Stomach (tissue), 9 donors: ENCODE data around the gene TK2. TPM values are rescaled to one million over a fixed set of nuclear protein-coding genes. Genes with fewer than 3 reads are reported as not detected.

Experiments used
- DNase-seq, 2 donors: peaks; one replicate each; pipeline versions ENCODE4 v3.0.0 to v3.0.0-alpha.2; 2013 to 2019
- H3K27ac ChIP-seq, 5 donors: fragments of 200-600 bp in 4 of 5; sonication (generic) in 4 of 5; one replicate each; pipeline ENCODE4 v1.5.1; 2013 to 2019; ENCODE audit warnings: mild to moderate bottlenecking in 1 of 5, moderate library complexity in 1 of 5
- H3K27me3 ChIP-seq, 3 donors: fragments of 200-600 bp; sonication (generic); one replicate each; pipeline ENCODE4 v1.5.1; 2017 to 2019; ENCODE audit warnings: mixed run types in 1 of 3
- H3K36me3 ChIP-seq, 4 donors: fragments of 200-600 bp; sonication (generic); 1 replicate in 3 of 4; 2 replicates in 1 of 4; pipeline ENCODE4 v1.5.1; 2016 to 2019
- H3K4me1 ChIP-seq, 4 donors: fragments of 200-600 bp; sonication (generic); one replicate each; pipeline ENCODE4 v1.5.1; 2016 to 2019
- H3K4me3 ChIP-seq, 4 donors: fragments of 200-600 bp; sonication (generic) in 3 of 4; one replicate each; pipeline ENCODE4 v1.5.1; 2016 to 2019; ENCODE audit warnings: mild to moderate bottlenecking in 1 of 4
- H3K9me3 ChIP-seq, 4 donors: fragments of 200-600 bp; sonication (generic); one replicate each; pipeline ENCODE4 v1.5.1; 2016 to 2019
- EP300 ChIP-seq: sonication (generic); formaldehyde crosslinking; IDR thresholded peaks from one replicate; pipeline ENCODE4 v1.6.1; 2017; ENCODE audit warnings: antibody characterized with exemption
- POLR2A ChIP-seq, 4 donors: fragments of 450-650 bp; IDR thresholded peaks; one replicate each; pipeline ENCODE4 v1.6.1; 2016; ENCODE audit warnings: antibody characterized with exemption in 4 of 4, control low read depth in 2 of 4, mild to moderate bottlenecking in 1 of 4, moderate library complexity in 1 of 4
- POLR2AphosphoS5 ChIP-seq, 3 donors: sonication (generic); formaldehyde crosslinking; IDR thresholded peaks; one replicate each; pipeline ENCODE4 v1.6.1; 2016; ENCODE audit warnings: antibody characterized with exemption in 3 of 3
- WGBS, 5 donors: extraction: QIAGEN DNeasy Blood & Tissue Kit in 3 of 5; methylation state at CpG; one replicate each; pipeline versions ENCODE4 v1.1.5 to v1.1.7; 2013 to 2018; 5-methylcytosine and 5-hydroxymethylcytosine counted together
- intact Hi-C: fragments of 100-400 bp; cut with DNase I; formaldehyde crosslinking; loops from one replicate; pipeline ENCODE4 v1.15.1; 2023; ENCODE audit warnings: low total_unique reads
- polyA plus RNA-seq, 3 donors: library from polyadenylated mRNA; stranded (reverse); fragments of 200-250 nt; gene quantifications; one replicate each; pipeline ENCODE4 v1.2.3, GENCODE V29; 2013
- total RNA-seq, 5 donors: library from RNA; depleted of rRNA; stranded (reverse); fragments of >200 nt; gene quantifications; one replicate each; pipeline versions ENCODE4 v1.1.0 to v1.2.3, GENCODE V29; 2014 to 2016
- TF ChIP-seq, protein P1 (sequence below), 7 experiments: fragments of 450-650 bp in 4 of 7; fragments of 200-600 bp in 3 of 7; sonication (generic) in 3 of 7; IDR thresholded peaks; one replicate each; pipeline ENCODE4 v1.5.1; 2016 to 2019; ENCODE audit warnings: antibody characterized with exemption in 7 of 7, control low read depth in 2 of 7, mild to moderate bottlenecking in 1 of 7
- donor health status: healthy with polysubstance abuse.
- donor health status: Bipolar disorder and iron deficiency.
- donor health status: healthy.

TK2 gene
- total and polyA plus RNA-seq, 8 donors, result 9.8 to 25.0 (median 14.9) TPM

DNA sequence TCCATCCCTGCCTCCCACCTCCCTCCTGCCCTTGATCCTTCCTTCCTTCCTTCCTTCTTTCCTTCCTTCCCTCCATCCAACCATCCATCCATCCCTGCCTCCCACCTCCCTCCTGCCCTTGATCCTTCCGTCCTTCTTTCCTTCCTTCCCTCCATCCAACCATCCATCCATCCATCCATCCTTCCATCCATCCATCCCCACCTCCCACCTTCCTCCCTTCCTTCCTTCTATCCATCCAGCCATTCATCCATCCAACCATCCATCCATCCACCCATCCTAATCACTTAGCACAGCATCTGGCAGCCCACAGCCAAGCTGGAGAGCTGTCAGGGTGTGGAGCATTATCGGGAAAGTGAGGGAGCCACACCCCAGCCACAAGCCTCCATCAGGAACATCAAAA lies 54.5 kb downstream of the TK2 start:
- DNase-seq, result no peak
- Histone ChIP-seq H3K27me3 (no peaks in the 10 kb centered on the region), H3K4me3 (no peak overlapping the region), H3K36me3 (peaks cover 0 to 7% (median 3%) of the 10 kb centered on the region in 4 donors), H3K4me1 (peaks cover 0 to 10% (median 4%) of the 10 kb centered on the region in 4 donors), H3K27ac (no peak overlapping the region), H3K9me3 (no peaks in the 10 kb centered on the region)
- intact Hi-C loops, result no loop called here
- no peak for TF ChIP-seq POLR2A (IDR thresholded peaks at IDR 0.05)
- TF ChIP-seq POLR2AphosphoS5 (IDR thresholded peaks at IDR 0.05), result no peak
- TF ChIP-seq EP300, result no peak
- TF ChIP-seq, protein P1, sequence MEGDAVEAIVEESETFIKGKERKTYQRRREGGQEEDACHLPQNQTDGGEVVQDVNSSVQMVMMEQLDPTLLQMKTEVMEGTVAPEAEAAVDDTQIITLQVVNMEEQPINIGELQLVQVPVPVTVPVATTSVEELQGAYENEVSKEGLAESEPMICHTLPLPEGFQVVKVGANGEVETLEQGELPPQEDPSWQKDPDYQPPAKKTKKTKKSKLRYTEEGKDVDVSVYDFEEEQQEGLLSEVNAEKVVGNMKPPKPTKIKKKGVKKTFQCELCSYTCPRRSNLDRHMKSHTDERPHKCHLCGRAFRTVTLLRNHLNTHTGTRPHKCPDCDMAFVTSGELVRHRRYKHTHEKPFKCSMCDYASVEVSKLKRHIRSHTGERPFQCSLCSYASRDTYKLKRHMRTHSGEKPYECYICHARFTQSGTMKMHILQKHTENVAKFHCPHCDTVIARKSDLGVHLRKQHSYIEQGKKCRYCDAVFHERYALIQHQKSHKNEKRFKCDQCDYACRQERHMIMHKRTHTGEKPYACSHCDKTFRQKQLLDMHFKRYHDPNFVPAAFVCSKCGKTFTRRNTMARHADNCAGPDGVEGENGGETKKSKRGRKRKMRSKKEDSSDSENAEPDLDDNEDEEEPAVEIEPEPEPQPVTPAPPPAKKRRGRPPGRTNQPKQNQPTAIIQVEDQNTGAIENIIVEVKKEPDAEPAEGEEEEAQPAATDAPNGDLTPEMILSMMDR (IDR thresholded peaks at IDR 0.05), result no peak
- WGBS, 5 donors, result 89 to 98% (median 96%) methylated on average over 2 of the region's 2 CpGs

GRCh38 chr16:66494916-66495315 lies 55.0 kb downstream of the TK2 start:
- no peak for TF ChIP-seq EP300
- TF ChIP-seq POLR2A (IDR thresholded peaks at IDR 0.05), result no peak
- TF ChIP-seq, protein P1 (IDR thresholded peaks at IDR 0.05), result no peak
- TF ChIP-seq POLR2AphosphoS5 (IDR thresholded peaks at IDR 0.05), result no peak
- no peak overlapping the region for H3K4me3 ChIP-seq
- DNase-seq, result peak in 1 of 2 donors; percentile 8
- peaks cover 0 to 10% (median 4%) of the 10 kb centered on the region in 4 donors for H3K4me1 ChIP-seq
- WGBS, 5 donors, result 93 to 100% (median 97%) methylated on average over 2 of the region's 2 CpGs
- intact Hi-C loops, result no loop called here
- H3K27me3 ChIP-seq, result no peaks in the 10 kb centered on the region
- no peak overlapping the region for H3K27ac ChIP-seq
- no peaks in the 10 kb centered on the region for H3K9me3 ChIP-seq
- H3K36me3 ChIP-seq, result peaks cover 0 to 7% (median 3%) of the 10 kb centered on the region in 4 donors

GRCh38 chr16:66493490-66494401 lies 56.2 kb downstream of the TK2 start:
- Histone ChIP-seq H3K9me3 (no peaks in the 10 kb centered on the region), H3K36me3 (peaks cover 0 to 7% (median 3%) of the 10 kb centered on the region in 4 donors), H3K4me1 (peaks cover 0 to 10% (median 4%) of the 10 kb centered on the region in 4 donors), H3K4me3 (no peak overlapping the region), H3K27ac (no peak overlapping the region), H3K27me3 (no peaks in the 10 kb centered on the region)
- peak in 1 of 2 donors; percentile 17 for DNase-seq
- no peak for TF ChIP-seq EP300
- no peak for TF ChIP-seq POLR2AphosphoS5 (IDR thresholded peaks at IDR 0.05)
- TF ChIP-seq POLR2A (IDR thresholded peaks at IDR 0.05), result no peak
- TF ChIP-seq, protein P1 (IDR thresholded peaks at IDR 0.05), result no peak
- 88 to 97% (median 93%) methylated on average over 11 to 14 of the region's 14 CpGs for WGBS, 5 donors
- intact Hi-C loops, result no loop called here

DNA sequence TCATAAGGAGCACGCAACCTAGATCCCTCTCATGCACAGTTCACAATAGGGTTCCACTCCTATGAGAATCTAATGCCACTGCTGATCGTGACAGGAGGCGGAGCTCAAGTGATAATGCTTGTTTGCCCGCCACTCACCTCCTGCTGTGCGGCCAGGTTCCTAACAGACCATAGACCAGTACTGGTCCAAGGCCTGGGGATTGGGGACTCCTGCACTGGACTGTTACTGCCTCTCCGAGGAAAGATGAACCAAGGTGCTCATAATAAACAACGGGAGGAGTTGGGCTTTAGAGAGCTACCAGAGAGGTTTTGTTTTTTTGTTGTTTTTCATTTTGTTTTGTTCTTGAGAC lies 58.2 kb downstream of the TK2 start:
- TF ChIP-seq POLR2A (IDR thresholded peaks at IDR 0.05), result no peak
- TF ChIP-seq EP300, result no peak
- TF ChIP-seq POLR2AphosphoS5 (IDR thresholded peaks at IDR 0.05), result no peak
- TF ChIP-seq, protein P1 (IDR thresholded peaks at IDR 0.05), result no peak
- H3K27me3 ChIP-seq, result no peaks in the 10 kb centered on the region
- no peaks in the 10 kb centered on the region for H3K9me3 ChIP-seq
- peak in 1 of 2 donors; percentile 4 for DNase-seq
- peaks cover 0 to 7% (median 3%) of the 10 kb centered on the region in 4 donors for H3K36me3 ChIP-seq
- WGBS, 5 donors, result 70 to 82% (median 76%) methylated on average over 7 of the region's 7 CpGs
- no peak overlapping the region for H3K4me3 ChIP-seq
- intact Hi-C loops, result no loop called here
- peaks cover 3 to 23% (median 13%) of the 10 kb centered on the region in 4 donors for H3K4me1 ChIP-seq
- no peak overlapping the region for H3K27ac ChIP-seq
